Natural killer cell (primary cell): ENCODE data around the gene FDXR. TPM values are rescaled to one million over a fixed set of nuclear protein-coding genes. Genes with fewer than 3 reads are reported as not detected.

Experiments
- ATAC-seq, 3 donors: fragments of 150-1000 bp in 2 of 3; fragments of 200-7000 bp in 1 of 3; cut with Tn5 transposase; 1 replicate in 1 of 3; 2 replicates in 2 of 3; pipeline ENCODE4 v1.10.0; 2021; ENCODE audit warnings: mild to moderate bottlenecking in 2 of 3, moderate library complexity in 2 of 3
- DNase-seq, 2 donors: peaks; one replicate each; pipeline versions ENCODE4 v3.0.0 to v3.0.0-alpha.2; 2013 to 2021; ENCODE audit warnings: mixed read lengths in 1 of 2
- H3K27ac ChIP-seq: one replicate; pipeline ENCODE4 v1.5.1; 2013; ENCODE audit warnings: mild to moderate bottlenecking, low read length
- H3K27me3 ChIP-seq: one replicate; pipeline ENCODE4 v1.6.1; 2013; ENCODE audit warnings: low read length; ENCODE audit not compliant: control insufficient read depth, insufficient read depth
- H3K36me3 ChIP-seq: one replicate; pipeline ENCODE4 v1.6.1; 2013; ENCODE audit warnings: low read length; ENCODE audit not compliant: control insufficient read depth, insufficient read depth
- H3K4me1 ChIP-seq: one replicate; pipeline ENCODE4 v1.6.1; 2013; ENCODE audit warnings: low read length; ENCODE audit not compliant: control insufficient read depth, insufficient read depth
- H3K4me3 ChIP-seq: one replicate; pipeline ENCODE4 v1.5.1; 2013; ENCODE audit warnings: low read length
- H3K9me3 ChIP-seq: one replicate; pipeline ENCODE4 v1.6.1; 2013; ENCODE audit warnings: low read length; ENCODE audit not compliant: control insufficient read depth, insufficient read depth
- H3K27ac Mint-ChIP-seq, 2 donors: one replicate each; pipeline ENCODE4 v1.8.0; 2022; ENCODE audit warnings: mild to moderate bottlenecking in 2 of 2, mixed read lengths in 2 of 2, moderate library complexity in 1 of 2
- H3K27me3 Mint-ChIP-seq, 2 donors: one replicate each; pipeline ENCODE4 v1.8.0; 2022; ENCODE audit warnings: low read depth in 2 of 2, mixed read lengths in 2 of 2
- H3K36me3 Mint-ChIP-seq: one replicate; pipeline ENCODE4 v1.8.0; 2022; ENCODE audit warnings: mixed read lengths
- H3K4me1 Mint-ChIP-seq, 2 donors: one replicate each; pipeline ENCODE4 v1.8.0; 2022; ENCODE audit warnings: mixed read lengths in 2 of 2
- H3K4me3 Mint-ChIP-seq: one replicate; pipeline ENCODE4 v1.8.0; 2022; ENCODE audit warnings: mild to moderate bottlenecking, moderate library complexity, mixed read lengths
- H3K9me3 Mint-ChIP-seq, 2 donors: one replicate each; pipeline ENCODE4 v1.8.0; 2022; ENCODE audit warnings: mixed read lengths in 2 of 2
- CTCF ChIP-seq: fragments of 200-600 bp; IDR thresholded peaks from one replicate; pipeline ENCODE4 v1.8.0; 2022; ENCODE audit warnings: antibody characterized with exemption
- WGBS: methylation state at CpG from one replicate; pipeline ENCODE4 v1.1.7; 2013; ENCODE audit warnings: missing lambda C conversion rate; ENCODE audit not compliant: insufficient coverage; 5-methylcytosine and 5-hydroxymethylcytosine counted together
- intact Hi-C: fragments of 100-400 bp; cut with micrococcal nuclease; formaldehyde crosslinking; loops from one replicate; pipeline ENCODE4 v1.14.2; 2022
- total RNA-seq, 4 donors: library from RNA; stranded (reverse); fragments of 120-200 nt in 1 of 4; gene quantifications; one replicate each; pipeline versions ENCODE4 v1.2.3 to v1.2.4, GENCODE V29; 2013 to 2022

FDXR gene
- total RNA-seq, 3 donors from 2014 or later (not counting 1 experiment from before 2014, with no cell fraction given): 4.5 to 9.1 (median 7.8) TPM

GRCh38 chr17:74898376-74898946 lies 25.7 kb upstream of the FDXR start:
- Mint-ChIP-seq H3K4me3 (no peak overlapping the region), H3K27ac (peak overlapping the region in 1 of 2 donors; percentile 7), H3K36me3 (no peaks in the 10 kb centered on the region), H3K27me3 (peaks cover 25 to 28% of the 10 kb centered on the region in 2 donors), H3K4me1 (peaks cover 0 to 3% of the 10 kb centered on the region in 2 donors), H3K9me3 (no peaks in the 10 kb centered on the region)
- Histone ChIP-seq H3K27ac (no peak overlapping the region), H3K4me3 (no peak overlapping the region), H3K4me1 (no peaks in the 10 kb centered on the region), H3K36me3 (no peaks in the 10 kb centered on the region), H3K27me3 (peaks cover 9% of the 10 kb centered on the region), H3K9me3 (no peaks in the 10 kb centered on the region)
- TF ChIP-seq CTCF: no peak
- ATAC-seq (no peak), DNase-seq (no peak)
- intact Hi-C loops: no loop called here
- 82% methylated on average over 11 of the region's 11 CpGs for WGBS

- H3K4me1 ChIP-seq: no peaks in the 10 kb centered on the region
- Mint-ChIP-seq H3K36me3 (no peaks in the 10 kb centered on the region), H3K4me1 (peaks cover 0 to 3% of the 10 kb centered on the region in 2 donors), H3K4me3 (no peak overlapping the region), H3K27ac (no peak overlapping the region), H3K27me3 (peaks cover 25 to 33% of the 10 kb centered on the region in 2 donors), H3K9me3 (no peaks in the 10 kb centered on the region)
- no peak overlapping the region for H3K4me3 ChIP-seq
- H3K9me3 ChIP-seq: no peaks in the 10 kb centered on the region
- TF ChIP-seq CTCF: no peak
- DNase-seq (no peak), ATAC-seq (no peak)
- no peak overlapping the region for H3K27ac ChIP-seq
- peaks cover 21% of the 10 kb centered on the region for H3K27me3 ChIP-seq
- WGBS: 37% methylated on average over 22 of the region's 22 CpGs
- intact Hi-C loops: no loop called here
- no peaks in the 10 kb centered on the region for H3K36me3 ChIP-seq
Measured at GRCh38 chr17:74893936-74894671, 21.3 kb upstream of the FDXR start.

- H3K4me3 Mint-ChIP-seq: no peak within 1 kb of the TSS
- H3K36me3 ChIP-seq: no peaks in the 10 kb centered on the region
- TF ChIP-seq CTCF: no peak
- no peak within 1 kb of the TSS for H3K4me3 ChIP-seq
- no peaks in the 10 kb centered on the region for H3K36me3 Mint-ChIP-seq
- ATAC-seq: peak in 2 of 3 donors; percentile 47 to 71
- intact Hi-C loops: no loop called here
- peaks cover 25 to 33% of the 10 kb centered on the region in 2 donors for H3K27me3 Mint-ChIP-seq
- no peaks in the 10 kb centered on the region for H3K9me3 Mint-ChIP-seq
- no peak within 1 kb of the TSS for H3K27ac Mint-ChIP-seq
- DNase-seq: no peak
- H3K4me1 ChIP-seq: no peaks in the 10 kb centered on the region
- no peak within 1 kb of the TSS for H3K27ac ChIP-seq
- H3K9me3 ChIP-seq: no peaks in the 10 kb centered on the region
- peaks cover 0 to 3% of the 10 kb centered on the region in 2 donors for H3K4me1 Mint-ChIP-seq
- H3K27me3 ChIP-seq: peaks cover 21% of the 10 kb centered on the region
- WGBS: 6% methylated on average over 86 of the region's 86 CpGs
Measured at GRCh38 chr17:74892974-74893911, 20.4 kb upstream of the FDXR start, which contains the start of gene FADS6. Gene FADS6, minus strand, starts transcription at chr17:74893633. Its CDS starts 38 bp downstream, at chr17:74893595.
